Neural cell (in vitro differentiated cells): ENCODE data around the gene PRAMEF7.
"Not testable (repeated sequence)": the region's sequence is repeated elsewhere in the genome, so short reads cannot be mapped to it uniquely, and the experiment has no call there.

Experiments
- CTCF ChIP-seq: fragments of 450-650 bp; IDR thresholded peaks from 2 replicates; pipeline ENCODE4 v1.5.1; 2014; ENCODE audit warnings: antibody characterized with exemption, mild to moderate bottlenecking, moderate library complexity; ENCODE audit not compliant: poor library complexity, severe bottlenecking
- EP300 ChIP-seq: fragments of 450-650 bp; conservative IDR thresholded peaks from 2 replicates; pipeline ENCODE4 v1.6.1; 2014; ENCODE audit warnings: antibody characterized with exemption, mild to moderate bottlenecking, moderate library complexity; ENCODE audit not compliant: poor library complexity, severe bottlenecking
- EZH2 ChIP-seq: fragments of 200-600, 300-800 bp; shearing (Covaris generic), sonication (generic); IDR thresholded peaks from 2 replicates; pipeline ENCODE4 v1.6.1; 2014; ENCODE audit warnings: antibody characterized with exemption, low read length, borderline replicate concordance, mild to moderate bottlenecking; ENCODE audit not compliant: insufficient read depth, poor library complexity, severe bottlenecking
- MXI1 ChIP-seq: fragments of 450-650 bp; conservative IDR thresholded peaks from 2 replicates; pipeline ENCODE4 v1.6.1; 2014; ENCODE audit warnings: antibody characterized with exemption, mild to moderate bottlenecking; ENCODE audit not compliant: poor library complexity, severe bottlenecking
- POLR2AphosphoS5 ChIP-seq: IDR thresholded peaks from 2 replicates; pipeline ENCODE4 v1.6.1; 2012
- REST ChIP-seq: IDR thresholded peaks from 2 replicates; pipeline ENCODE4 v1.6.1; 2012; ENCODE audit warnings: borderline replicate concordance
- SMC3 ChIP-seq: fragments of 450-650 bp; conservative IDR thresholded peaks from 2 replicates; pipeline ENCODE4 v1.6.1; 2014; ENCODE audit warnings: antibody characterized with exemption, mild to moderate bottlenecking, moderate library complexity; ENCODE audit not compliant: poor library complexity
- TAF1 ChIP-seq: IDR thresholded peaks from 2 replicates; pipeline ENCODE4 v1.6.1; 2012; ENCODE audit warnings: low read depth

GRCh38 chr1:12947480-12947879 is 31.1 kb downstream of the PRAMEF7 start, which contains the start of gene PRAMEF6:
- TF ChIP-seq CTCF, EZH2, TAF1, POLR2AphosphoS5, REST, EP300, MXI1, SMC3: not testable (repeated sequence)
